GM21360 (cell line): ENCODE results near the gene KCNH2.

Experiments
- ATAC-seq: cut with Tn5 transposase; IDR thresholded peaks from one replicate; pipeline ENCODE4 v1.9.1; 2021; ENCODE audit warnings: mild to moderate bottlenecking, moderate library complexity; ENCODE audit not compliant: unreplicated experiment

The KCNH2 gene

DNA sequence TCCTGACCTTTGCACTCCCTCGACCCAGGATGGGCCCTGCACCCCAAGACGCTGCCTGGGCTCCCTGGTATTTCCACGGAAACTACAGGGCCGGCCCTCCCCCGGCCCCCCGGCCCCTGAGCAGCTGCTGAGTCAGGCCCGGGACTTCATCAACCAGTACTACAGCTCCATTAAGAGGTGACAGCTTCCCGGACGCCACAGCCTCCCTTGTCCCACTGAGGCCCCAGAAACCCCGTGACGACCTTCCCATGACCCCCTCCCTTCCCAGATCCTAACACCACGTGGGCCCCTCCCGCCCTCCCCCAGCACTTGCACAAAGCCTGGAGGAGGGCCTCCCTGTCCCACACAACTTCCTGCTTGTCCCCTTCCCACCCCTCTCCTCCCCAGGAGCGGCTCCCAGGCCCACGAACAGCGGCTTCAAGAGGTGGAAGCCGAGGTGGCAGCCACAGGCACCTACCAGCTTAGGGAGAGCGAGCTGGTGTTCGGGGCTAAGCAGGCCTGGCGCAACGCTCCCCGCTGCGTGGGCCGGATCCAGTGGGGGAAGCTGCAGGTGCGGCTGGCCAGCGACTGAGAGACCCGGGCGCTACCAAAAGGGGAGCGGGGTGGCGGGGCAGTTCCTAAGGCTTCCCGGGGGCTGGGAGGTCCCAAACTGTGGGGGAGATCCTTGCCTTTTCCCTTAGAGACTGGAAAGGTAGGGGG lies 18.4 kb upstream of the KCNH2 start:
- no peak for ATAC-seq

DNA sequence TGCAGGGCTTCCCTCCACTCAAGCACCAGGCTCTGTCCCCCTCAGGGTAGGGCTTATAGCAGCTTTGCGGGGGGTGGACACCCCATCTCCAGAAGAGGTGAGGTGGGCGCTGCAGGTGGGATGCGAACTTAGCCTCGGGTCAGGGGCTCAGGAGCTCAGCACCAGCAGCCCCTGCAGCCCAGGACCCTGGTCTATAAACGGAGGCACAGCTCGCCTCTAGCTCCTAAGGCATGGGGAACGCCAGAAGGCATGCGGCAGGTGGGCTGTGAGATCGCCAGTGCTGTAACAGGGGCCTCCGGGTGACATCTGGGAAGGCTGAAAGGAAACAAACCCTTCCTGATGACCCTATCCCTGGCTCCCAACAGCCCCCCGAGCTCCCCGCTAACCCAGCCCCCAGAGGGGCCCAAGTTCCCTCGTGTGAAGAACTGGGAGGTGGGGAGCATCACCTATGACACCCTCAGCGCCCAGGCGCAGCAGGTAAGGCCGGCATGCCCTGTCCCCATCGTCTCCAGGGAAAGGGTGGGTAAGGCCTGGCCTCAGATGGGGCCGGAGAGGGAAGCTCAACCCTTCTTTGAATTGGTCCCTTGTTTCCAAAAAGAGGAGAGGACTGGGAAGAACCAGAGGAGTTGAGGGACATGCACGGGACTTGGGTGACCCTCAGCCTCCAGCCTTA lies 16.9 kb upstream of the KCNH2 start:
- no peak for ATAC-seq

DNA sequence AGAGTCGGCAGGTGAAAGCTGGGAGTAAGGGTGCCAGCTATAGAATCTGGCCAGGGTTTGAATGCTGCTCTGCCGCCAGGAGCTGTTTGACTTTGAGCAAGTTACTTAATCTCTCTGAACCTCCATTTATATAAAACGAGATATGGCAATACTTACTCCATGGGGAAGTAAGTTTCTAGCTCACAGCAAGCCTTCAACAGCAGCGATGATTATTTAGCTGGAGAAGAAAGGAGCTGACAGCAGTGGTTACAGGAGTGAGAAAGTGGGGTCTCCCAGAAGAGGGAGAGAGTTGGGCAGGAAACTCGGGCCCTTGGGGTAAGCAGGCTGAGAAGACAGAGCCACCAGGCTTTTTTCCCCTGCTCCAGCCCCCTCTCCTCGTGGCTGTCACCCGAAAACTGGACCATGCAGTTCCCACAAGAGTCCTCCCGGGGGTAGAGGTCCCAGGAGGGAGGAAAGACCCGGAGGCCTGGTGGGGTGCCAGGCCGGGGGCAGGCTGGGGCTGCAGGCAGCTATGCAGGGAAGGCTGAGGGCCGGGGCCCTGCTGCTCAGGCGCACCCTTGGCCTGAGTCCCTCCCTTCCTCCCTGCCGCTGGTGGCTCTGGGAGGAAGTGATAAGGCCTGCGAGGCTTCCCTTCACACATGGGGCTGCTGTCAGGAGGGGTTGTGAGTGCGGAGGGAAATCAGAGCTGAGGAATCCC lies 16.2 kb upstream of the KCNH2 start:
- ATAC-seq: no peak

DNA sequence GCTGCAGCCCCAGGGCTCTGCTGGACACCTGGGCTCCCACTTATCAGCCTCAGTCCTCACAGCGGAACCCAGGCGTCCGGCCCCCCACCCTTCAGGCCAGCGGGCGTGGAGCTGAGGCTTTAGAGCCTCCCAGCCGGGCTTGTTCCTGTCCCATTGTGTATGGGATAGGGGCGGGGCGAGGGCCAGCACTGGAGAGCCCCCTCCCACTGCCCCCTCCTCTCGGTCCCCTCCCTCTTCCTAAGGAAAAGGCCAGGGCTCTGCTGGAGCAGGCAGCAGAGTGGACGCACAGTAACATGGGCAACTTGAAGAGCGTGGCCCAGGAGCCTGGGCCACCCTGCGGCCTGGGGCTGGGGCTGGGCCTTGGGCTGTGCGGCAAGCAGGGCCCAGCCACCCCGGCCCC lies 15.4 kb upstream of the KCNH2 start:
- ATAC-seq: no peak

DNA sequence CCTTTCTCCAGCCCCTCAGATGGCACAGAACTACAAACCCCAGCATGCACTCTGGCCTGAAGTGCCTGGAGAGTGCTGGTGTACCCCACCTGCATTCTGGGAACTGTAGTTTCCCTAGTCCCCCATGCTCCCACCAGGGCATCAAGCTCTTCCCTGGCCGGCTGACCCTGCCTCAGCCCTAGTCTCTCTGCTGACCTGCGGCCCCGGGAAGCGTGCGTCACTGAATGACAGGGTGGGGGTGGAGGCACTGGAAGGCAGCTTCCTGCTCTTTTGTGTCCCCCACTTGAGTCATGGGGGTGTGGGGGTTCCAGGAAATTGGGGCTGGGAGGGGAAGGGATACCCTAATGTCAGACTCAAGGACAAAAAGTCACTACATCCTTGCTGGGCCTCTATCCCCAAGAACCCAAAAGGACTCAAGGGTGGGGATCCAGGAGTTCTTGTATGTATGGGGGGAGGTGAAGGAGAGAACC lies 14.7 kb upstream of the KCNH2 start:
- no peak for ATAC-seq

DNA sequence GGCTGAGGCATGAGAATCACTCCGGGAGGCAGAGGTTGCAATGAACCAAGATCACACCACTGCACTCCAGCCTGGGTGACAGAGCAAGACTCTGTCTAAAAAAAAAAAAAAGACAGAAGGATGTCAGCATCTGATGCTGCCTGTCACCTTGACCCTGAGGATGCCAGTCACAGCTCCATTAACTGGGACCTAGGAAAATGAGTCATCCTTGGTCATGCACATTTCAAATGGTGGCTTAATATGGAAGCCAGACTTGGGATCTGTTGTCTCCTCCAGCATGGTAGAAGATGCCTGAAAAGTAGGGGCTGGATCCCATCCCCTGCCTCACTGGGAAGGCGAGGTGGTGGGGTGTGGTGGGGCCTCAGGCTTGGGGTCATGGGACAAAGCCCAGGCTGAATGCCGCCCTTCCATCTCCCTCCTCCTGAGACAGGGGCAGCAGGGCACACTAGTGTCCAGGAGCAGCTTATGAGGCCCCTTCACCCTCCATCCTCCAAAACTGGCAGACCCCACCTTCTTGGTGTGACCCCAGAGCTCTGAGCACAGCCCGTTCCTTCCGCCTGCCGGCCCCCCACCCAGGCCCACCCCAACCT lies 14.0 kb upstream of the KCNH2 start:
- ATAC-seq: no peak

DNA sequence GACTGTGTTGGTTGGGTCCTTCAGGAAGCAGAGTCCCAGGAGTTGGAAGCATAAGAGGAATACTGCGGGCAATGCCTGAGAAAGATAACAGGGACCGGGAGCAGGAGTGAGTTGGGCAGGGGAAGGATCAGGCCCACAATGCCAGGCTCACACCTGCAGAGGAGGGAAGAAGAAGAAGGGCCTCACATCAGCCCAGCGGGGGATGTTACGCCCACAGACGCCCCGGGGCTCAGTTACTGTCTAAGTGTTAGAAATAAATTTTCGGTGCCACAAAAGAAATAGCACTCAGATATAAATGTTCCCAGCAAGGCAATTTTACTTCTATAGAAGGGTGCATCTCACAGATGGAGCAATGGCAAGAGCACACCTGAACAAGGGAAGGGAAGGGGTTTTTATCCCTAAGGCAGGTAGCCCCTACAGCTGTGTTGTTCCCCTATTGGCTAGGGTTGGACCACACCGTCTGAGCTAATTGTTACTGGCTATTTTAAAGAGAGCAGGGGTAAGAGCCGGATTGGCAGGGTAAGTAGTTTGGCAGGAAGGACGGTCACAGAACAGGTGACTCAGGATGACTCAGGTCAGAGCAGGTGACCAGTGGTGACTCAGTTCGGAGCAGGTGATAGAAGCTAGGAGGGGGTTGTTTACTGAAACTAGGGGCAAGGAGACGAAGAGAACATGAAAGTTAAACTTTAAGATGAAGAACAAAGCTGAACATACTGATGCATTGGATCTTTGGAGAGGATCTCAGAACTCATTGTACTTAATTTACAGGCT lies 12.5 kb upstream of the KCNH2 start, which contains the start of gene NOS3:
NOS3 (plus strand) TSS at position 602 of the 771 bp plus-strand sequence. CDS start 2,787 bp downstream, outside the sequence.
- ATAC-seq: no peak

DNA sequence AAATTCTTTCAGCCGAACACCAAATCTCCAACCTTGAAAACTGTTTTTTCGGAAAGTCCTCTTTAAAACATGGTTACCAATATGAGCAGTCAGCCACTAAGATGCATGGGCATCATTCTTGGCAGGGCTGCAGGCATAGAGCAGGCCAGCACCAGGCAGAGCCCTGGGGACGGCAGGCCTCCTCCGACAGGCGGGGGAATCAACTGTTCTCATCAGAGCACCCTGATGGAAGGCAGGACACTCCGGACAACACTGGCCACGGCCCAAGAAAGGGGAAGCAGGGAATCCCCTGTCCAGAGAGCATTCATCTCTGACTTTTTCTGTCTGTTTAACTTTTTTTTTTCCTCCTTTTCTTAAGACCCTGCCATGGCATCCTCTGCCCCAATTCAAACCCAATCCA lies 11.3 kb upstream of the KCNH2 start:
- ATAC-seq: no peak

DNA sequence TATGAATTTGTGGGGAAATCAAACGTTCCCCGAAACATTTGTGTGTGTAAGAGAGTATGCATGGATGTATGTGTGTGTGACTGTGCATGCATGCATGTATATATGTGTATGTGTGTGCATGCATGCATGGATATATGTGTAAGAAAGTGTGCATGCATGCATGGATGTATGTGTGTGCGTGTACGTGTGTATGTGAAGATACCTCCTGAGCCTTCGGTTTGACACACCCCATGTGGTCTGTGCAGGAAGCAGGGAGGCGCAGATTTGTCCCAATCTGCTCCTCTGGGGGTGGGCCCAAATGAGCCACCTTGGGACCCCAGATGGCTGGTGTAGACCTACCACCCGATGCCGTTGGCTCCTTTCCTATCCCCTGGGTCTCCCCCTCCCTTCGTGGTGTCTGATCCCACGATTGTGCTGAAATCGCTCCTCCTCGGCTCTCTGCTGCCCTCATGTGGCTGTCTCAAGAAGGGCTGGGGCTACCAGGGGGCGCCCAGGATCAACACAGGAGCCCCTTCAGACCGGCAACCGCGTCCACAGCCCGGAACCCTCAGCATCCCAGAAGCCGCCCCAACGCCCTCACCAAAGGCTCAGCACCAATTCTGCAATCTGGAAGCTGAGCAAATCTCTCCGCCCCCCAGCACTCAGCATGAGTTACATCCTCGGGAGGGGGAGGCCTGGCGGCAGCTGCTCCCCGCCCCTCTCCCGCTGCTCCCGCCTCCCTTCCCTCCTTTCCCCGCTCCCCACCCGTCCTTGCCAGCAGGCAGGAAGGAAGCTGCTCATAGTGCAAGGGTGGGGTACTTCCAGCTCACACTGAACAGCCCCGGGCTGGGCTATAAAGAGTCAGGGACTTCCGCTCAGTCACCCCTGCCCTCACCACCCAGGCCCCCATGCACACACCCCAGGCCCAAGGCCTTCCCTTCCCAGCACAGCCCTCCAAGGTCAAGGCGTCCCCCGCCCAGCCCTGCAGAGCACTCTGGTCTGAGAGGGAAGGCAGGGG lies 10.4 kb upstream of the KCNH2 start:
- no peak for ATAC-seq

DNA sequence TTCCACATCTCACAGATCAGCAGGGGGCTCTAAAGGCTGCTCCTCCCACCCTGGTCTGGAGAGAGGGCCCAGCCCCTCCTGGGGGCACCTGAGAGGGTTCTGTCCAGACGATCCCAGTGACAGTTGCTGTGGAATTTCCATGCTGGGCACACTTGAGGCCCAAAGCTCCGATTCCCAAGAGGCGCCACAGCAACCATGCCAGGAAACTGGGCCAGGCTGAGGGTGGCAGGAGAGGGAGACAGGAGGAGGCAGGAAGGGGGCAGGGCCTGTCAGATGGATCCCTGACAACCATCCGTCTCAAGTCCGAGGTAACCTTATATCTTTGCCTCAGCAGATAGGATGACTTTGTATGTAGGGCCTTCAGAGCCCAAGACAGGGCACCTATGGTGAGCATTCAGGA lies 8.4 kb upstream of the KCNH2 start:
- ATAC-seq: no peak

DNA sequence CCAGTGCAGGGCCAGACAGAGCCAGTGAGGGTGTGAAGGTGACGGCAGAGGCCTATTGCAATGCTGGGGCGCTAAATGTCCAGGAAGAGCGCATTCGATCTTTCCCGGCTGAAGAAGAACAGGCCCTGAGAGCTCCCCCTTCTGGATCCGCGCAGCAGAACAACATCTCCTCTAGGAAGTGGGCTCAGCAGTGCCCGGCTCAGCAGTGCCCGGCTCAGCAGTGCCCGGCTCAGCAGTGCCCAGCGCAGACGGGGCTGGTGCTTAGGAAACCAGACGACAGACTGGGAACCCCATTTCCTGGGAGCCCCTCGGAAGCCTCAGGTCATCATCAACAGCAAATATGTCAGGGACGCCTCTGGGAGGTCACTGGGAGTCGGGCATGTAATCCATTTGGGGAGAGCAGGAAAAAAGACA lies 8.0 kb upstream of the KCNH2 start:
- no peak for ATAC-seq

DNA sequence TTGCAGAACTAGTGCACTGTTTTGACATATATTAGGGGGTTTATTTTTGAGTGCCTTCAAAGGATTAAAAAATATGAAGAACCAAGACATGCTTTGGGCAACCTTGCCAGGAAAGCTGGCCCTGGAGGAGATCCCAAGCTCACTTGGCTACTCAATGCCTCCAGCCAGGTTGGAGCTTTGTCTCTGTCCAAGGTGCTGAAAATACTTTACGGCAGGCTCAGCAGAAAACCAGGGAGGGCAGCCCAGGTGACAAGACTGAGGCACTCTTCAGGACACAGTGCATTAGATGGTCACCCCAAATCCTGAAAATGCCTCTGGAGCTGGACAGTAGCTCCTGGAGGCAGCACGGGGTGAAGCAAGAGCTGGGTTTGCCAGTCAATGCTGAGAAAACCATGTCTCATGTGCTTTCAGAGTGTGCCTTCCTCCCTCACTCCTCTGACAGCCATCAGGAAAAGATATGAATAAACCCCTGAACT lies 5.8 kb upstream of the KCNH2 start:
- no peak for ATAC-seq

DNA sequence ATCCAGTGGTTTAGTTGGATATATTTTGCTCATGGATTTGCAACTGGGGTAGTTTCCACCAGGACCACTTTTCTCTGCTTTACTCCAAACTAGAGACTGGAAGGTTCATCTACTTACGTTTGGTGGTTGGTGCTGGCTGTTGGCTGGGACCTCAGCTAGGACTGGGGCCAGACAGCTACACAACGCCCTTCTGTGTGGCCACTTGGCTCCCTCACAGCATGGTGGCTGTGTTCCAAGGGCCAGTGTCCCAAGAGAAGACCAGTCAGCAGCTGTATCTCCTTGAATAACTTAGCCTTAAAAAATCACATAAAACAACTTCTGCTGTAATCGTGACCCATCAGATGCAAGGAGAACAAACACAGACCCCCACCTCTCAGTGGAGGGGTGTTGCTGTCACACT lies 4.2 kb upstream of the KCNH2 start:
- ATAC-seq: no peak

DNA sequence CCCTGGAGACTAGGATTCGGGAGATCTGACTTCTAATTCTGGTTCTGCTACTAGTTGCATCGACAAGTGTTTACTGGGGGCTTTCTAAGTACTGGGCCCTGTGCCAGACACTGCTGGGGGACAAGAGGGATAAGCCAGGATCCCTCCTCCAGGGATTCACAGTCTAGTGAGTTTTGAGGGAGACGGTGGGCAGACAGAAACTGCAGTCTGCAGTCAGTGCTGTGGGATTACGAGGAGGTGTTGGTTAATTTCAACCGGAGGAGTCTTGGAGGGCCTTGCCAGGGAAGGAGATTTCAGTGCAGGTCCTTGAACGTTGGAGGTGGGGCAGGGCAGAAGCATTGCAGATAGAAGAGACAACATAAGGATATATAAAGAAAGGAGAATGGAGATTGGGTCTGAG lies 3.5 kb upstream of the KCNH2 start:
- no peak for ATAC-seq

DNA sequence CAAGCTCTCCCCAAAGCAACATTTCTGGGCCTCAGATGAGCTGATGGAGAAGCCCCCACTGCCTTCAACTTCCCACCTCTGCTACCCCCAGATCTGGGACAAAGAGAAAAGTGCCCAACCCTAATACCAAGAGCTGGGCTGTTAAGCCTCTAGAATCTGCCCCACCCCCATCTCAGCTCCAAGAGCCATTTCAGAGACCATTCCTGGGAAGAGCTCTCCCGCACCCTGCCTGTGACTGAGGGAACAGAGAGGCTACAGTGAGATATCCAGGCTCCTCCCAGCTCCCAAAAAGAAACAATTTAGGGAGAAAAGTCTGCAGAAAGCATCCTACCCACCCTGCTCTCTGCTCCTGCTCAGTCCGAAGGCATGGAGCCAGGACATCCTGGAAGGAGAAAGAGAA lies 2.5 kb upstream of the KCNH2 start:
- no peak for ATAC-seq

DNA sequence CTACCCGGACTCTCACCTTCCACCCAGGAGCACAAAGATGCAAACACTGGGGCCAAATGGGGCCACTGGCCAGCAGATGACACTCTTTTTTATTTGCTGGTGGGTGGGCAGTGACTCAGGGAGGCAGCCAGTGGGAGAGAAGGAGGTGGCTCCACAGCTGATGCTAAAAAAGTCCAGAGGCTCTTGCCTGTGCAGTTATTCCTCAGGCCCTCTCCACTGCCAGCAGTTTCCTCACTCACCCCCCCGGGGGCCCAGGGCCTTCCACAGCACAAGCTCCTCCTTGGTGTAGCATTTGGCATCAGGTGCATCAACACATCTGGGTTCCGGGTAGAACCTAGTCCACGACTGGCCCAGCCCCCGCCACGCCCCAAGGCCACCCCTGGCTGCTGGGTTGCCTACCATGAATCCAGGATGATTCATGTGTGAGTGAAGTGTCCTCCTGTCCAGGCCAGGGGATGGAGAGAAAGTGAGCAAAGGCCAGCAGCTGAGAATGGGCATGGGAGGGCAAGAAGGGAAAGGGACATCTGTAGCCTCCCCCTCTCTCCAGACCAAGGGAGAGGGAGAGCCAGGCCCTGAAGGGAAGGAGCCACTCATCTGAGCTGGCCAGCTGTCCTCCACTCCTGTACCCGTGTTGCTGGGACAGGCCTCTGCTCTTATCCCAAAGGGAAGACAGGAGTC lies 1.7 kb upstream of the KCNH2 start:
- no peak for ATAC-seq

DNA sequence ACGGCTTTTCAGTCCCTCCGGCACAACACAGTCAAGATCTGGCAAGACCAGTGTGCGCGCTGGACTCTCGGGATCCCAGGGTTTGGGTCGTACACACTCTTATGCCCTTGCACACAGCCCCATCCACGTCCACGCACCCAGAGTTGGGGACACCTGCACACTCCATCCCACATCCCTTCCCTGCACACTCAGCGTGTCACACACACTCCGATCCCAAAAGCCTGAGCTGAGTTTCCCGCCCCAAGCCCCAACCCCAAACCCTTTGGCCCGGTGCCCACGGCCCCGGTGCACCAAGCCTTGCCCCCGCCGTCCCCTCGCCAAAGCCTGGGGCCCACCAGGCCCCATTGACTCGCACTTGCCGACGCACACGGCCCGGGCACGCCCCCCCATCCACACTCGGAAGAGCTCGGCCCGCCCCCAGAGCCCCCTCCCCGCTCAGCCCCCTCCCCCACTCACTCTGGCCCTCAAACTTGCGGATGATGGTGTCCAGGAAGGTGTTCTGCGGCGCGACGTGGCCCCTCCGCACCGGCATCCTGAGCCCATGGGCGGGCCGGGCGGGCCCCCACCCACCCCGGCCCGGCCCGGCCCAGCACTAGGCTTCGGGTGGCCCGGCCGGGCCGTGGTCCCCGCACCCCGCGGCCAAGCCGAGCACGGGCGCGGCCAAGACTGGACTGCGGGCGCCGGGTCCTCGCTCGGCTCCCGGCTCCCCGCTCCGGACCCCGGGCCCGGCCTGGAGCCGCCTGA lies 567 bp downstream of the KCNH2 start:
- ATAC-seq: no peak
